ENCODE measurements around the gene FURIN.
"Not testable (repeated sequence)": the region's sequence is repeated elsewhere in the genome, so short reads cannot be mapped to it uniquely, and the experiment has no call there.

The FURIN gene

DNA sequence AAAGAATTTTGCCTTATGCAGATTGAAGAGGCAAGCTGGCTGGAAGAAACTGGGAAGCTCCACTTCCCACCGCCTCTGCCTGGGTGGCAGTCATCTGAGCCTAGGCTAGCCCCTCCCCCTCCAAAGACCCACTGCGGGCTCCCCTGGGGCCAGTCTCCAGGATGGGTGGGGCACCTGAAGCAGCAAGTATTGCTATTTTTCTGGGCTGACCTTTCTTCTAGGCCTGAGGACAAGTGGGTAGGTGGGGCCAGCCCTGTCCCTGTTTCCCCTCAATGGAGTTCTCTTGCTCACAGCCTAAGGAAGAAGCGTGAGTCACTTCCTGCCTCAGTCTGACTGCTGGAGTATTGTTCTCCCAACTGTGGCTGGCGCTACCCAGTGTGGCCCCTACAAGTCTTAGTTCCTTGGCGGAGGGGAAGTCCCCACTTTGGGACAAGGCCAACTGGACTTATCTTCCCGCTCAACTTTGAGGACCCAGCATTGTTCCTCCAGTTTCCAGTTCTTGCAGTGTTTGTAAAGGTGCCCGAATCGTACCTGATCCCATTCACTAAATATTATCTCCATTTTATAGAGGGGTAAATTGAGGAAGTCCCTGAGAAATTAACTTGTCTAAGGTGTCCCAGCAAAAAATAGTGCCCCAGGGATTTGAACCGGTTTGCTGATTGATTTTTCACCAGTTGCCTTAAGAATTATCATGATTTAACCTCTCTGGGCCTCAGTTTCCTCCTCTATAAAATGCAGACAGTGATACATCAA lies 1.4 kb downstream of the FURIN start:
- H3K4me3 ChIP-seq (ENCODE audit: low read depth, low read length), result no peak overlapping the region

DNA sequence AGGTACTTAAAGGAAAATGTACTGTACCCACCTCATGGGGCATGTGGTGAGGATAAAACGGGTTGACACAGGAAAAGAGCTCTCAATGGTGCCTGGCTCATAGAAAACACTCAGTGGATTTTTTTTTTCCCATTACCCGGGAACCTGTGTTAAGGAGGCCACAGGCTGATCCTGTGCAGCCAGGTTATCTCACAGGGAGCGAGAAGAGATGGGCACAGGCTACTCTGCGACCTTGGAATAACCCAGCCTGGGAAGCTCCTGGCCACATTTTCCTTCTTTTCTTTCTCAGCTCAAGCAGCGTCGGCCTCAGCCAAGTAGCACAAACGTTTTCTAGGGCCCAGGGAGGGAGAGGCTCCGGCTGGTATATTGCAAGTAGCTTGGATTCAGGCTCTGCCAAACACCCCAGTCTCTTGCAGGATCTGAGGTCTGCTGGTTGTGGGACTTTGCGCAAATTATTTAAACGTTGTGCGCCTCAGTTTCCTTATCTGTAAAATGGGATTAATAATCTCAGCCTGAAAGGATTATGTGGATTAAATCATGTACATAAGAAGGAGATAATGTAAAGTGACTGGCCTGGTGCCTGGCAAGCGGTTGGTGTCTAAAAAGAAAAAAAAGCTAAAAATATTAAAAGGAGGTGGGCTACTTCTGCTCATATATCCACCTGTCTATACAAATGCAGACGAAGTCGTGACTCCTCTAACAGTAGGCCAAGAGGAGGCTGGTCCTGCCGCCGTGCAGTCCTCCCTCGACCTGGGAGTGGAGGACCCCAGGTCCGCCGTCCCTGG lies 2.2 kb downstream of the FURIN start:
- peak overlapping the region; percentile 55 for H3K4me3 ChIP-seq (ENCODE audit: low read depth, low read length)

DNA sequence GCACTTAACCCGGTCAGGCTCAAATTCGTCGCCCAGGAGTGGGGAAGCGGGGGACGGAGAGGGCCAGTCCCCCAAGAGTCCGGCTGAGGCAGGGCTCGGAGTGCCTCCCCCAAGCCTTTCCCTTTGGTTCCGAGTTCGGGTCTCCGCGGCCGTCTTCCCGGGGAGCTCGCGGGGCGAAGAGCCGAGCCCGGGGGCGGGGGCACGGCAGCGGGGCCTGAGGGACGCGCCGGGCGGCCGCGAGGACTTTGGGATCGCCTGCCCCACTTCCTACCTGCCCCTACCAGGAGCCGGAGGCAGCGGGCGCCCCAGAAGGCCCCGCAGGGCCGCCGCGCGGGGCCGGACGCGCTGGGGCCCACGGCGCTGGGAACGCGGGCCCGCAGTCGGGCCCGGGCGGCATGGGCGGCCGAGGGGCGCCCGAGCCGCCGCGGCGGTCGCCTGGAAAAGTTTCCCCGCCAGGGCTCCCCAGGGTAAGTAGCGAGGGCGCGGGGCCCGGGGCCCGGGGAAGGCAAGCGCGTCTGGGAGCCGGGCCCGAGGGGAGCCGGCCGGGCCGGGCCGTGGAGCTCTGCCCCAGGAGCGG lies 2.8 kb downstream of the FURIN start:
- H3K4me3 ChIP-seq (ENCODE audit: low read depth, low read length), result peak overlapping the region; percentile 55

DNA sequence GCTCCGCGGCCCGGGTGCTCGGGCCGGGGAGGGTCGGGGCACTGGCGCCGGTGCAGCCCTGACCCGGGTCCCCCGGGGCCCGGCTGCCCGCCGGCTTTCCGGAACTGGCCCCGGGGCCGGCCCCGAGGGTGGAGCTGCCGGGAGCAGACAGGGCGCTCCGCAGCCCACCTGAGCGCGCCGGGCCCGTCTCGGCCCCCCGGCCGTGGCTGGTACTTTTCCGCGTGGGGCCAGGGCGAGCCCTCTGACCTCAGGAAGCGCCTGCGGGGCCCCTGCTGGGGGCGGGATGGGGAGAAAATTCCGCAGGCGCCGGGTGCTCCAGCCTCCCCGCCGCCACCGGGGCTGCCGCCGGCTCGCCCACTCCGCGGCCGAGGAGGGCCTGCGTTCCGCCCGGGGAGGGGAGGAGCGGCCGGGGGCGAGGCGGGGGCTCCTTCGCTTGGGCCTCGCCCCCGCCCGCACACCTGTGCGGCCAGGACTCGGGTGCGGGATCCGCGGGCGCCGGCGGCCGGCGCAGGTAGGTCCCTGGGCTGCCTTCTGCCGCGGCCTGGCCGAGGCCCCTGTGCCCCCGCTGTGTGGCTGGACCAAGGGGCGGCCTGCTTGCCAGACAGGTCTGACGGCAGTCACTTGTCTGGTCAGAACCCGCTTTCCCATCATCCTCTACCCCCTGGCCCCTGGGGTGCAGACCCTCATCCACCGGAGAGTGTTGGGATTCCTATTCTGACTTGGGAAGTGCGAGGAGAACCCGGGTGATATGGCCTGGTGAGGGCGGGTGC lies 3.5 kb downstream of the FURIN start:
- peak overlapping the region; percentile 48 for H3K4me3 ChIP-seq (ENCODE audit: low read depth, low read length)

DNA sequence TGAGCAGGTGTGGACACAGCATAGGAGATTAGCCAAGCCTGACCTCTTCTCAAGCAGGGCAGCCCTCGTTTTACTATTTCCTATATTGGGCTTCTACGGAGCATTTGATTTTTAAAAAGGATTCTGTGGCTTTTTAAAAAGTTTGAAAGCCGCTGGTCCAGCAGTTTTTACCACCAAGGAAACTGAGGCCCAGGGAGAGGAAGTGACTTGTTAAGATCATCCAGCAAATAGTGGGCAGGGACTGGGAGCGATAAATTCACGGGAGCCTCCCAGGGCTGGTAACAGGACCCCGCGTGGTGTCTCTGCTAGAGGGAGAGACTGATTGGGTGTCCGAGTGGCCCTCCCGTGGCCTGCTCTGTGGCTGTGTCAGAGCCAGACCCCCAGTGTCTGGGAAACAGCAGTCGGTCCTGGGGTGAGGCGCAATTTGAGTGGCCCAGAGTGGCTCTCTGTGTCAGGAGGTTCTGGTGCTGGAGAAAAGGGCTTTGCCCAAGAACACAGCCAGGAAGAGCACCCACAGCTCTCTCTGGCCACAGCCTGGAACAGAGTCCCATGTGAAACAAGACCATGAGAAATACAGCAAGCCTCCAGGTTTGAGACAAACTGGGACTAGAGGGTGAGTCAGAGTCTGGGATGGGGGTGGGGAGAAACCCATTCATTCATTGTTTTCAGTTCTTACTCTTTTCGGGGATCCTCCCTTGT lies 4.2 kb downstream of the FURIN start:
- peak overlapping the region; percentile 48 for H3K4me3 ChIP-seq (ENCODE audit: low read depth, low read length)

DNA sequence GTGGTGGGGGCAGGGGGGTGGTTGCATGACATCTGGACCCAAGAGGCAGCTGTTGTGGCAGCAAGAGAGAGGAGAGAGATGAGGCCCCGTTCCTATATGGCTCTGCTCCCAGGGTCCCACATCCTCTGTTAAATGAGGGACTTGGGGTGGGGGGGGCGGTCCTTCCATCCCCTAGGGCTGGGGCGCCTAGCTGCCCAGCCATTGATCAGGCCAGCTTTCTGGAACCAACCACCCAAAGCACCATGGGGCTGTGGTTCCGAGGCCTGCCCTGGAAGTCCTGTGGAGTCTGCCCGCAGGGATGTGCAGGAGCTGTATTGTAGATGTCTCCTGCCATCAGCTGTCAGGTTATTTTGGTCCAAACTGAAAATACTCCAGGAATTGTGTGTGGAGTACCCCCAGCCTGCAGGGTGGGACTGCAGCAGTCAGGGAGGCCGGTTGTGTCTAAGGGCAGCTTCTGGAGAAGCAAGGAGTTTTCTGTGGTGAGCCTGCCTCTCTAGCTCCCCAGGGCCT lies 5.2 kb downstream of the FURIN start:
- H3K4me3 ChIP-seq (ENCODE audit: low read depth, low read length), result no peak overlapping the region

DNA sequence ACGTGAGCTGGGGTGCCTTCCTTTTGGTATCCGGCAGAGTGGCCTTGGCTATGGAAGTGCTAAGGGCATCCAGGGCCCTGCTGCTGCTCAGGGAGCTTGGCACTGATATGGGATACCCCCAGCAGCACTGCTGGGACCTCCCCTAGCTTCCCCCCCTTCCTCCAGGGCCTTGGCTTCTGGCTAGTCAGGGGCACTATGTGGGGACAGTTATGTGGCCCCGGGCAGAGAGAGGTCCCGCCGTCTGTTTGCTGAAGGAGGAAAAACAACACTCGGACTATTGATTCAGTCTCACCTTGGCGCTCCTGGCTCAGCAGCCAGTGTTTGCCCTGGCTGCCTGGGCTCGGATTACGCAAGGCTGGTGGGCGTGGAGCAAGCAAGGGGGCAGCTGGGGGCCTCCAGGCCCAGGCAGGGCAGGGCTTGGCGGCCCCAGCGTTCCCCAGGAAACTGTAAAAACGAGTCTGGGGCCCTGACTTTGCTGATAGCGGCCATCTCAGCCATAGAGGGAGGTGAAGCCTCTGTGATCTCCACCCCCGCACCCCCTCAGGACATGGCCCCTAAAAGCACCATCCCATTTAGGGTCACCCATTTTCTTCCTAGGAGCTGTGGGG lies 5.7 kb downstream of the FURIN start:
- H3K4me3 ChIP-seq (ENCODE audit: low read depth, low read length), result no peak overlapping the region

DNA sequence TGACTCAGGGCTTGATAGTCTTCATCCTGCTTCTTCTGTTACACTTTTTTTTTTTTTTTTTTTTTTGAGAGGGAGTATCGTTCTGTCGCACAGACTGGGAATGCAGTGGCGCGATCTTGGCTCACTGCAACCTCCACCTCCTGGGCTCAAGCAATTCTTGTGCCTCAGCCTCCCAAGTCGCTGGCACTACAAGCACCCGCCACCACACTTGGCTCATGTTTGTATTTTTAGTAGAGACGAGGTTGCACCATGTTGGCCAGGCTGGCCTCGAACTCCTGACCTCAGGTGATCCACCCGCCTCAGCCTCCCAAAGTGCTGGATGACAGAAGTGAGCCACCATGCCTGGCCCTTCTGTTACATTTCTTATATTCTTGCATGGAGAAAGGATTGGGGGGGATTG lies 6.6 kb downstream of the FURIN start:
- H3K4me3 ChIP-seq (ENCODE audit: low read depth, low read length), result not testable (repeated sequence)

DNA sequence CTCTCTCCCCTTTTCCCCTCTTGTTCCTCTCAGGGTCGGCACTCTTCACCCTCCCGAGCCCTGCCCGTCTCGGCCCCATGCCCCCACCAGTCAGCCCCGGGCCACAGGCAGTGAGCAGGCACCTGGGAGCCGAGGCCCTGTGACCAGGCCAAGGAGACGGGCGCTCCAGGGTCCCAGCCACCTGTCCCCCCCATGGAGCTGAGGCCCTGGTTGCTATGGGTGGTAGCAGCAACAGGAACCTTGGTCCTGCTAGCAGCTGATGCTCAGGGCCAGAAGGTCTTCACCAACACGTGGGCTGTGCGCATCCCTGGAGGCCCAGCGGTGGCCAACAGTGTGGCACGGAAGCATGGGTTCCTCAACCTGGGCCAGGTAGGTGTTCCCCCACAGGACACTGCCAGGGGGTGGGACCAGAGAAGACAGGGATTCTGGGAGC lies 7.2 kb downstream of the FURIN start:
- no peak overlapping the region for H3K4me3 ChIP-seq (ENCODE audit: low read depth, low read length)

DNA sequence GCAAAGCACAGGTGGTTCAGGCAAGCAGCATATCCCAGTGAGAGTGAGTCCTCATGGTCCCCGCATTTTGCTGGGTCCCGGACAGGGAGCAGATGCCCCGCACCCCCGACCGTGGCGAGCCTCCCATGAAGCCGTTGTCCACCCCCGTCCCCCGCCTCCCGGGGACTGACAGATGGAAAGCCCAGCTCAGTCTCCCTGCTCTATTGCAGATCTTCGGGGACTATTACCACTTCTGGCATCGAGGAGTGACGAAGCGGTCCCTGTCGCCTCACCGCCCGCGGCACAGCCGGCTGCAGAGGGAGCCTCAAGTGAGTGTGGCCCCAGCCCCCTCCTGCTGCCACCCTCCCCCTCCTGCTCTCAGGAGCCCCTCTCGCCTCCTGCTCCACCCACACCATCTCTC lies 7.7 kb downstream of the FURIN start:
- no peak overlapping the region for H3K4me3 ChIP-seq (ENCODE audit: low read depth, low read length)

DNA sequence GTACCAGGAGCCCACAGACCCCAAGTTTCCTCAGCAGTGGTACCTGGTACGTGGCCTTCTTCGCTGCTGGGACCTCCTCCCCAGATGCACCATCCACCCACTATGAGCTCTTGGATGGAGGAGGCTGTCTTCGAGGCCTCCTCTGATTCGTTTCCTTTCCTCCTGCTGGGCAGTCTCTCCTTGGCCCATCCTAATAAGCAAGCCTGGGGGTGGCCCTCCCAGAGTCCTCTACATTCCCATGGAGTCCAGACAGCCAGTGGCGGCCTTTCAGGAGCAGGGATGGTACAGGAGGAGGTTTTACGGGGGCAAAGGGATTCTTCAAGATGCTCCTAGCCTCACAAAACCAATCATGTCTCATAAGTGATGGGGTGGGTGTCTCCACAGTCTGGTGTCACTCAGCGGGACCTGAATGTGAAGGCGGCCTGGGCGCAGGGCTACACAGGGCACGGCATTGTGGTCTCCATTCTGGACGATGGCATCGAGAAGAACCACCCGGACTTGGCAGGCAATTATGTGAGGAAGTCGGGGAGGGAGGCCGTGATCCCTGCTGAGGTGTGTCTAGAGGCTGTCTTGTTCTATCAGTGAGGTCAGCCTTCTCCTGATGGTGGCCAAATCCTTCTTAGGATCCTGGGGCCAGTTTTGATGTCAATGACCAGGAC lies 8.3 kb downstream of the FURIN start:
- H3K4me3 ChIP-seq (ENCODE audit: low read depth, low read length), result no peak overlapping the region

DNA sequence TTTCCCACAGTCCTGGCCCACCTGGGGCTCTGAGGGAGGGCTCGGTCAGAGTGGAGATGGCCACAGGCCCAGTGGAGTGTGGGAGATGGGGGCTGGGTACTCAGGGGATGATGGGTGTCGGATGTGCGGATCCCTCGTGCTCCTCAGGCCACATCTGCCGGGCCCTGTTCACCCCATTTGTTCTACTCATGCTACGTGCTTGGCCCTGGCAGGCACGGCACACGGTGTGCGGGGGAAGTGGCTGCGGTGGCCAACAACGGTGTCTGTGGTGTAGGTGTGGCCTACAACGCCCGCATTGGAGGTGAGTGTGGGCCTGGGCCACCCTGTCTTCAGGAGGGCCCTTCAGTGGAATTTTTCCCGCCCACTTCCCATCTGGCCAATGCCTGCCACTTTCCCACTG lies 8.9 kb downstream of the FURIN start:
- H3K4me3 ChIP-seq (ENCODE audit: low read depth, low read length), result no peak overlapping the region

DNA sequence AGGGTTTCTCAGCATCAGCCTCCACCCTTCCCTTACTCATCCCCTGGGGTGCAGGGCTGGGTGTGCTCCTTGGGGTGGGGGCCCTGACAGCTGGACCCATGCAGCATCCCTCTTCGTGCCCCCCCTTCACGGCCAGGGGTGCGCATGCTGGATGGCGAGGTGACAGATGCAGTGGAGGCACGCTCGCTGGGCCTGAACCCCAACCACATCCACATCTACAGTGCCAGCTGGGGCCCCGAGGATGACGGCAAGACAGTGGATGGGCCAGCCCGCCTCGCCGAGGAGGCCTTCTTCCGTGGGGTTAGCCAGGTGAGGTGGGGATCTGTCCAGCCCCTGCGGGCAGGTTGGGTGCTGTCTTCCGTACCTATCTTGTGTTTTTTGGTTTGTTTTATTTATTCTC lies 9.6 kb downstream of the FURIN start:
- H3K4me3 ChIP-seq (ENCODE audit: low read depth, low read length), result no peak overlapping the region

DNA sequence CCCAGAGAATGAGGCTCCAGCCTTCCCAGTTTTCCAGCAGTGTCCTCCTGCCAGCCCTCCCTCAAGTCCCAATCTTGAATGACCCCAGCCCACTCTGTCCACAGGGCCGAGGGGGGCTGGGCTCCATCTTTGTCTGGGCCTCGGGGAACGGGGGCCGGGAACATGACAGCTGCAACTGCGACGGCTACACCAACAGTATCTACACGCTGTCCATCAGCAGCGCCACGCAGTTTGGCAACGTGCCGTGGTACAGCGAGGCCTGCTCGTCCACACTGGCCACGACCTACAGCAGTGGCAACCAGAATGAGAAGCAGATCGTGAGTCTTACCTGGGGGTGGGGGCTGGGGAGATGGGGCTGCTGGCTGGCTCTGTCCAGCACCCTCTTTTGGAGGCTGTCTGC lies 10.3 kb downstream of the FURIN start:
- H3K4me3 ChIP-seq (ENCODE audit: low read depth, low read length), result no peak overlapping the region

DNA sequence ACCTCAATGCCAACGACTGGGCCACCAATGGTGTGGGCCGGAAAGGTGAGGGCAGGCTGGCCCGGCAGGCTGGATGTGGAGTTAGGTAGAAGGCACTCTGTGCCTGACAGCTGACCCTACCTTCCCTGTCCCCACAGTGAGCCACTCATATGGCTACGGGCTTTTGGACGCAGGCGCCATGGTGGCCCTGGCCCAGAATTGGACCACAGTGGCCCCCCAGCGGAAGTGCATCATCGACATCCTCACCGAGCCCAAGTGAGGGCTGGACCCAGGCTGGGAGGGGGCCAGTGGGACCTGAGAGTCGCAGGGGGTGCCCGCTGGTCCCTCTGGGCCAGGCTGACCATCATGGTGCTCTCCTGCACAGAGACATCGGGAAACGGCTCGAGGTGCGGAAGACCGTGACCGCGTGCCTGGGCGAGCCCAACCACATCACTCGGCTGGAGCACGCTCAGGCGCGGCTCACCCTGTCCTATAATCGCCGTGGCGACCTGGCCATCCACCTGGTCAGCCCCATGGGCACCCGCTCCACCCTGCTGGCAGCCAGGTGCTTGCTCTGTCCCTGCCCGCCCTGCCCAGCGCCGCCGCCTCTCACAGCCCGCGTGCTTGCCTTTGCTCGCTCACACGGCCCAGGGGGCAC lies 11.5 kb downstream of the FURIN start:
- no peak overlapping the region for H3K4me3 ChIP-seq (ENCODE audit: low read depth, low read length)

DNA sequence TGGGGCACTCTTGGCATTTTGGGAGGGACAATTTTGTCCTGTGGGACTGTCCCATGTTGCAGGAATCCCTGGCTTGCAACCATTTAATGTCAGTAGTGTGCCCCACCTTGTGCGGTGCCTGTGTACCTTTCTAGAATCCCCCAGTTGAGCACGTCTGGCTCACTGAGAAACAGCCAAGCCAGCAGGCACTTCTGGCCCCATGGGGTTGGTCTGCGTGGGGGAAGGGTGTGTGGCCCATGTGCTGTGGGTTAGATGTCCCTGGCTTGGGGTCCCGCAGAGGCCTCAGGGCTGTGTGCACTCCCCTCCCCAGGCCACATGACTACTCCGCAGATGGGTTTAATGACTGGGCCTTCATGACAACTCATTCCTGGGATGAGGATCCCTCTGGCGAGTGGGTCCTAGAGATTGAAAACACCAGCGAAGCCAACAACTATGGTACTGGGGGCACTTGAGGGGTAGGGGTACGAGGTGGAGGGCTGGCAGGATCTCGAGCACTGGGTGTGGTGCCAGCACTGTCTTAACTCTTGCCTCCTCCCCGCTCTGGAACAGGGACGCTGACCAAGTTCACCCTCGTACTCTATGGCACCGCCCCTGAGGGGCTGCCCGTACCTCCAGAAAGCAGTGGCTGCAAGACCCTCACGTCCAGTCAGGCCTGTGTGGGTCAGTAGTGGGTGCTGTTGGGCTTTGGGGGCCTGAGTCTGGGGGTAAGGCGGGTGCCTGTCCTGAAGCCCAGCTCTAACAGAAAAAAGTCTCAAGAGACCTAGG lies 12.2 kb downstream of the FURIN start:
- H3K4me3 ChIP-seq (ENCODE audit: low read depth, low read length), result no peak overlapping the region

DNA sequence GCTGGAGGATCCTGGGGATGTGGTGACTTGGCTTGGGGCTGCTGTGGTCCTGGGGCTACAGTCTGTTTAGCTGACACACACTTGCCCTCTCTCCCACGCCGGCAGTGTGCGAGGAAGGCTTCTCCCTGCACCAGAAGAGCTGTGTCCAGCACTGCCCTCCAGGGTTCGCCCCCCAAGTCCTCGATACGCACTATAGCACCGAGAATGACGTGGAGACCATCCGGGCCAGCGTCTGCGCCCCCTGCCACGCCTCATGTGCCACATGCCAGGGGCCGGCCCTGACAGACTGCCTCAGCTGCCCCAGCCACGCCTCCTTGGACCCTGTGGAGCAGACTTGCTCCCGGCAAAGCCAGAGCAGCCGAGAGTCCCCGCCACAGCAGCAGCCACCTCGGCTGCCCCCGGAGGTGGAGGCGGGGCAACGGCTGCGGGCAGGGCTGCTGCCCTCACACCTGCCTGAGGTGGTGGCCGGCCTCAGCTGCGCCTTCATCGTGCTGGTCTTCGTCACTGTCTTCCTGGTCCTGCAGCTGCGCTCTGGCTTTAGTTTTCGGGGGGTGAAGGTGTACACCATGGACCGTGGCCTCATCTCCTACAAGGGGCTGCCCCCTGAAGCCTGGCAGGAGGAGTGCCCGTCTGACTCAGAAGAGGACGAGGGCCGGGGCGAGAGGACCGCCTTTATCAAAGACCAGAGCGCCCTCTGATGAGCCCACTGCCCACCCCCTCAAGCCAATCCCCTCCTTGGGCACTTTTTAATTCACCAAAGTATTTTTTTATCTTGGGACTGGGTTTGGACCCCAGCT lies 13.0 kb downstream of the FURIN start:
- H3K4me3 ChIP-seq (ENCODE audit: low read depth, low read length), result no peak overlapping the region
